PC-9 (cell line): ENCODE results near the gene RAB3B. TPM values are rescaled to one million over a fixed set of nuclear protein-coding genes. Genes with fewer than 3 reads are reported as not detected.

Source experiments
- BruUV-seq: library from RNA; stranded (reverse); fragments of 400-500 nt; replicated peaks from 2 replicates; lab custom pipeline; 2021; lab: Mats Ljungman, UMichigan
- CTCF ChIA-PET: fragments of 300-600 bp; sonication (Branson Sonifier 250); formaldehyde crosslinking; loops from one replicate; lab custom pipeline; 2022; ENCODE audit warnings: antibody characterized with exemption; lab: Charles Lee
- POLR2A ChIA-PET: fragments of 300-600 bp; sonication (Branson Sonifier 250); formaldehyde crosslinking; loops from one replicate; lab custom pipeline; 2022; ENCODE audit warnings: antibody characterized with exemption; ENCODE audit not compliant: unreplicated experiment; lab: Charles Lee
- DNase-seq, 2 experiments: peaks; one replicate each; pipeline versions ENCODE4 v3.0.0 to v3.0.0-alpha.2; 2015 to 2022; ENCODE audit warnings: mixed read lengths in 1 of 2
- H2AFZ ChIP-seq: fragments of 200-600 bp; sonication (generic); 2 replicates; pipeline ENCODE4 v1.8.1; 2017; ENCODE audit warnings: antibody characterized with exemption
- H3F3A ChIP-seq: fragments of 200-600 bp; sonication (generic); 2 replicates; pipeline ENCODE4 v1.8.1; 2017; ENCODE audit warnings: antibody characterized with exemption, mild to moderate bottlenecking, low read depth; ENCODE audit not compliant: insufficient read depth
- H3K27ac ChIP-seq: fragments of 200-600 bp; sonication (generic); 2 replicates; pipeline ENCODE4 v1.6.1; 2016; ENCODE audit warnings: mixed run types
- H3K27me3 ChIP-seq: fragments of 200-600 bp; sonication (generic); 2 replicates; pipeline ENCODE4 v1.6.1; 2016; ENCODE audit warnings: low read depth, mixed run types; ENCODE audit not compliant: insufficient read depth
- H3K36me3 ChIP-seq: fragments of 200-600 bp; sonication (generic); 2 replicates; pipeline ENCODE4 v1.6.1; 2016; ENCODE audit warnings: low read depth, mixed run types
- H3K4me1 ChIP-seq: fragments of 200-600 bp; sonication (generic); replicated peaks from 2 replicates; pipeline ENCODE4 v1.6.1; 2016; ENCODE audit warnings: mixed run types; ENCODE audit not compliant: insufficient read depth
- H3K4me2 ChIP-seq: fragments of 200-600 bp; sonication (generic); 2 replicates; pipeline ENCODE4 v1.6.1; 2017; ENCODE audit warnings: mixed run types
- H3K4me3 ChIP-seq: fragments of 200-600 bp; sonication (generic); 2 replicates; pipeline ENCODE4 v1.6.1; 2016; ENCODE audit warnings: mixed run types
- H3K79me2 ChIP-seq: fragments of 200-600 bp; sonication (generic); 2 replicates; pipeline ENCODE4 v1.6.1; 2017; ENCODE audit warnings: low read depth, mixed run types
- H3K9me2 ChIP-seq: fragments of 200-600 bp; sonication (generic); 2 replicates; pipeline ENCODE4 v1.8.1; 2017; ENCODE audit warnings: mild to moderate bottlenecking; ENCODE audit not compliant: insufficient read depth
- H3K9me3 ChIP-seq: fragments of 200-600 bp; sonication (generic); 2 replicates; pipeline ENCODE4 v1.8.1; 2016; ENCODE audit warnings: low read depth; ENCODE audit not compliant: insufficient read depth
- H4K20me1 ChIP-seq: fragments of 200-600 bp; sonication (generic); 2 replicates; pipeline ENCODE4 v1.8.1; 2017; ENCODE audit not compliant: insufficient read depth
- CTCF ChIP-seq: fragments of 200-600 bp; sonication (generic); conservative IDR thresholded peaks from 2 replicates; pipeline ENCODE4 v1.6.1; 2017; ENCODE audit warnings: mixed run types, antibody characterized with exemption, mild to moderate bottlenecking, moderate library complexity
- EZH2 ChIP-seq: fragments of 200-600 bp; sonication (generic); IDR thresholded peaks from 2 replicates; pipeline ENCODE4 v1.8.0; 2017; ENCODE audit warnings: antibody characterized with exemption, low read depth
- intact Hi-C: fragments of 100-400 bp; cut with micrococcal nuclease; formaldehyde crosslinking; loops from one replicate; pipeline ENCODE4 v1.10.0; 2022; ENCODE audit not compliant: unreplicated experiment
- total RNA-seq: library from RNA; stranded (reverse); gene quantifications from 2 replicates; pipeline ENCODE4 v1.2.3, GENCODE V29; 2021

RAB3B gene
- total RNA-seq, 1 experiment from 2014 or later = 2.6 TPM

DNA sequence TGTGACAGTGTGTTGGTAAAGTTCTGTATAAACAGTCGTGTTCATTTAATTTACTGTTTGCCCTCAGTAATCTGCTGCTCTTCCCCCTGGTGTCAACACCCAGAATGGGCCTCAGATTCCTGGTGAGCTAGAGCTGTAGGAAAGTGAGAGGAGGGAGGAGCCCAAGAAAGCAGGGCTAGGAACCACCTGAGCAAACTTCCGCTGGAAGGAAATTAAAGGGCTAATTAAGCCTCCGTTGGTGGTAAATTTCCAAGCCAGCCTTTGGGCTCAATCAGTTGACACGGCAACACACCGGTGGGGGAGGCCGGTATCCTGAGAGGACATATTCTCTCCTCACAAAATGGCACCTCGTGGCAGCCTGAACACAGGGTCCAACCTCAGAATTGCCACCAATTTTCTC lies 32.9 kb downstream of the RAB3B start:
- Histone ChIP-seq H4K20me1 (no peaks in the 10 kb centered on the region), H2AFZ (no peak overlapping the region), H3F3A (no peaks in the 10 kb centered on the region), H3K36me3 (no peaks in the 10 kb centered on the region), H3K27ac (no peak overlapping the region), H3K4me1 (no peaks in the 10 kb centered on the region), H3K9me3 (no peaks in the 10 kb centered on the region), H3K27me3 (no peaks in the 10 kb centered on the region), H3K4me2 (no peak overlapping the region), H3K9me2 (no peaks in the 10 kb centered on the region), H3K4me3 (no peak overlapping the region), H3K79me2 (no peaks in the 10 kb centered on the region)
- BruUV-seq = no TSS peak
- intact Hi-C loops = no loop called here
- ChIA-PET POLR2A (no interaction called here), CTCF (no interaction called here)
- no peak for DNase-seq
- TF ChIP-seq CTCF (no peak), EZH2 (no peak)

- Histone ChIP-seq H3K4me3 (no peak overlapping the region), H3K4me1 (no peaks in the 10 kb centered on the region), H3K79me2 (no peaks in the 10 kb centered on the region), H3K27ac (no peak overlapping the region), H3K36me3 (no peaks in the 10 kb centered on the region), H4K20me1 (no peaks in the 10 kb centered on the region), H3K9me3 (no peaks in the 10 kb centered on the region), H3K9me2 (no peaks in the 10 kb centered on the region), H3K27me3 (no peaks in the 10 kb centered on the region), H3K4me2 (no peak overlapping the region), H3F3A (no peaks in the 10 kb centered on the region), H2AFZ (no peak overlapping the region)
- ChIA-PET POLR2A (no interaction called here), CTCF (no interaction called here)
- no peak for TF ChIP-seq EZH2
- no peak for DNase-seq
- intact Hi-C loops = no loop called here
- no TSS peak for BruUV-seq
Measured at GRCh38 chr1:51956528-51957509, 33.7 kb downstream of the RAB3B start.

GRCh38 chr1:51955797-51956527 lies 34.5 kb downstream of the RAB3B start:
- no peaks in the 10 kb centered on the region for H3K9me2 ChIP-seq
- H3K4me3 ChIP-seq = no peak overlapping the region
- no peak for DNase-seq
- H3K4me2 ChIP-seq = no peak overlapping the region
- no peak overlapping the region for H2AFZ ChIP-seq
- no peaks in the 10 kb centered on the region for H3F3A ChIP-seq
- H3K4me1 ChIP-seq = no peaks in the 10 kb centered on the region
- CTCF ChIA-PET = no interaction called here
- no peaks in the 10 kb centered on the region for H3K9me3 ChIP-seq
- POLR2A ChIA-PET = interaction anchor here (0.6 kb wide), 1 partner anchor 14 kb away, joined by 5 read pairs; no protein-coding TSS in a partner anchor
- no peak for TF ChIP-seq CTCF
- no peaks in the 10 kb centered on the region for H3K79me2 ChIP-seq
- no peak overlapping the region for H3K27ac ChIP-seq
- H3K27me3 ChIP-seq = no peaks in the 10 kb centered on the region
- intact Hi-C loops = no loop called here
- no peaks in the 10 kb centered on the region for H4K20me1 ChIP-seq
- BruUV-seq = no TSS peak
- no peaks in the 10 kb centered on the region for H3K36me3 ChIP-seq
